ENCODE results near the gene KCTD20. TPM values are rescaled to one million over a fixed set of nuclear protein-coding genes. Genes with fewer than 3 reads are reported as not detected.

The KCTD20 gene
- total and polyA plus RNA-seq, 10 of the 15 experiments (the other 5 are each of a cell fraction or from before 2014, with no cell fraction given) = 18.1 to 77.0 (median 50.5) TPM

DNA sequence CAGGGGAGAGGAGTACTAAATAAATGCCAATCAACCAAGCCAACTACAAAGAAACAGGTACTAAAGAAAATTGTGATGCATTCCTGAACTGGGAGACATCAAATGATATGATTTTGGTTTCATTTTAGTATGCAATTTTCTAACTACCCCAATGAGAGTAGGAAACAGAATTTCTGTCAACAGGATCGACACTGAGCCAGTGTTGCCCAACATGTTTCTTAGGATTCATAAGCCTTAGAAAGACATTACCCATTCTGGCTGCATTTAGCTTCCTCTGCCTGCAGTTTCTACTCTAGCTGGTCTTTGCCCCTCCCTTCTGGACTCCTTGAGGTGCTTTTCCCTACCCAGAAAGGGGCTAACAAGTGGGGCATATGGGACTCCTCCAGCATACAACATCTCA is 49.8 kb downstream of the KCTD20 start (continued):
- TF ChIP-seq, protein P1, sequence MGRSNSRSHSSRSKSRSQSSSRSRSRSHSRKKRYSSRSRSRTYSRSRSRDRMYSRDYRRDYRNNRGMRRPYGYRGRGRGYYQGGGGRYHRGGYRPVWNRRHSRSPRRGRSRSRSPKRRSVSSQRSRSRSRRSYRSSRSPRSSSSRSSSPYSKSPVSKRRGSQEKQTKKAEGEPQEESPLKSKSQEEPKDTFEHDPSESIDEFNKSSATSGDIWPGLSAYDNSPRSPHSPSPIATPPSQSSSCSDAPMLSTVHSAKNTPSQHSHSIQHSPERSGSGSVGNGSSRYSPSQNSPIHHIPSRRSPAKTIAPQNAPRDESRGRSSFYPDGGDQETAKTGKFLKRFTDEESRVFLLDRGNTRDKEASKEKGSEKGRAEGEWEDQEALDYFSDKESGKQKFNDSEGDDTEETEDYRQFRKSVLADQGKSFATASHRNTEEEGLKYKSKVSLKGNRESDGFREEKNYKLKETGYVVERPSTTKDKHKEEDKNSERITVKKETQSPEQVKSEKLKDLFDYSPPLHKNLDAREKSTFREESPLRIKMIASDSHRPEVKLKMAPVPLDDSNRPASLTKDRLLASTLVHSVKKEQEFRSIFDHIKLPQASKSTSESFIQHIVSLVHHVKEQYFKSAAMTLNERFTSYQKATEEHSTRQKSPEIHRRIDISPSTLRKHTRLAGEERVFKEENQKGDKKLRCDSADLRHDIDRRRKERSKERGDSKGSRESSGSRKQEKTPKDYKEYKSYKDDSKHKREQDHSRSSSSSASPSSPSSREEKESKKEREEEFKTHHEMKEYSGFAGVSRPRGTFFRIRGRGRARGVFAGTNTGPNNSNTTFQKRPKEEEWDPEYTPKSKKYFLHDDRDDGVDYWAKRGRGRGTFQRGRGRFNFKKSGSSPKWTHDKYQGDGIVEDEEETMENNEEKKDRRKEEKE (IDR thresholded peaks at IDR 0.05) = no peak
- no peak for TF ChIP-seq CHD4 (IDR thresholded peaks at IDR 0.05)
- no peak for TF ChIP-seq IRF5 (IDR thresholded peaks at IDR 0.05; ENCODE audit: borderline replicate concordance)
- no peak for TF ChIP-seq KDM1A (IDR thresholded peaks at IDR 0.05; ENCODE audit: borderline replicate concordance)
- no peak for TF ChIP-seq PAX8 (IDR thresholded peaks at IDR 0.05)
- no peak for TF ChIP-seq MAX (IDR thresholded peaks at IDR 0.05; ENCODE audit: low read depth, low read length)

DNA sequence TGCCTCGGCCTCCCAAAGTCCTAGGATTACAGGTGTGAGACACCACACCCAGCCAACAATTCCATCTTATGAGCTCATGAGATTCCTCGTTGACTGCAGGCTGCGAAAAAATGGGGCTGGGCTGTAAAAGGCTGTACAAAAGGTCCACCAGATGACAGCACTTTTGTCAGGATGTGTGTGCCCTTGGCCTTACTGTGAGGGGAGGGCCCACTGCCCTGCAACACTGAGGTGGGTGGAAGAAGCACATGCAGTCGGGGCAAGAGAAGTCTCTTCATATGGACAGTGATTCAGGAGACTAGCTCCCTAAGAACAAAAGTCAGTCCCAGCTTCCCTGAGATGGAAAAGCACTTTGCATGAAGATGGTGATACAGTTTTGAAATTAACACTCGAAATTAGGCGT is 50.5 kb downstream of the KCTD20 start:
- H4K20me1 ChIP-seq (ENCODE audit: control insufficient read depth, insufficient read depth) = no peaks in the 10 kb centered on the region
- no peak overlapping the region for H3K9ac ChIP-seq (ENCODE audit: control insufficient read depth, insufficient read depth, low read length)
- ATAC-seq (no peak), DNase-seq (ENCODE audit: low read depth, low spot score) (no peak), FAIRE-seq (no peak)
- no peaks in the 10 kb centered on the region for H3K79me2 ChIP-seq (ENCODE audit: control insufficient read depth, insufficient read depth, low read length)
- intact Hi-C loops (cut with micrococcal nuclease; ENCODE audit: unreplicated experiment) = no loop called here
- TF ChIP-seq RAD21 (IDR thresholded peaks at IDR 0.05; ENCODE audit: insufficient read depth, low read depth, low read length) = no peak
- TF ChIP-seq EP300 (IDR thresholded peaks at IDR 0.05; ENCODE audit: borderline replicate concordance in 1 of 2, control insufficient read depth in 1 of 2, low read depth in 2 of 2, low read length in 2 of 2) = no peak
- no peak for TF ChIP-seq SUZ12 (IDR thresholded peaks at IDR 0.05; ENCODE audit: unreplicated experiment)
- no peak for TF ChIP-seq RUNX3 (IDR thresholded peaks at IDR 0.05; ENCODE audit: low read length)
- TF ChIP-seq ELK1 (IDR thresholded peaks at IDR 0.05; ENCODE audit: low read depth, low read length) = no peak
- ChIA-PET POLR2A (interaction anchor here (0.7 kb wide), 1 partner anchor 28 kb away, joined by 4 read pairs; no protein-coding TSS in a partner anchor), RAD21 (ENCODE audit: unreplicated experiment) (no interaction called here), SMC1A (ENCODE audit: uncharacterized antibody, unreplicated experiment) (no interaction called here), CTCF (no interaction called here)
- no peak overlapping the region for H2AFZ ChIP-seq (ENCODE audit: control insufficient read depth, low read depth, low read length)
- no peak overlapping the region for H3K4me2 ChIP-seq (ENCODE audit: control insufficient read depth, insufficient read depth)
- in situ Hi-C loops (cut with MboI) = no loop called here
- H3K9me3 ChIP-seq (replicated peaks; ENCODE audit: control insufficient read depth, insufficient read depth, low read length) = no peaks in the 10 kb centered on the region
- no peak overlapping the region for H3K27ac ChIP-seq (ENCODE audit: control insufficient read depth, insufficient read depth)
- no peak overlapping the region for H3K4me3 ChIP-seq
- 95% methylated on average over 6 of the region's 6 CpGs for whole genome bisulfite sequencing (ENCODE audit: insufficient coverage, insufficient replicate concordance, low lambda C conversion rate, missing lambda C conversion rate)
- no peaks in the 10 kb centered on the region for H3K4me1 ChIP-seq (ENCODE audit: control insufficient read depth, insufficient read depth, low read length)
- no peaks in the 10 kb centered on the region for H3K27me3 ChIP-seq (replicated peaks in 1 of 2; ENCODE audit: control insufficient read depth in 2 of 2, insufficient read depth in 2 of 2, low read length in 1 of 2)
- BruUV-seq (replicated peaks) = no TSS peak
- H3K36me3 ChIP-seq (ENCODE audit: control insufficient read depth in 2 of 2, insufficient read depth in 2 of 2, low read length in 1 of 2) = peaks cover 0 to 6% of the 10 kb centered on the region in 2 experiments; a peak in 2 of 4 replicates
